GM10266 (cell line): ENCODE results near the gene OSBPL3.

Experiments used
- DNase-seq: peaks from one replicate; pipeline ENCODE4 v3.0.0; 2012; ENCODE audit errors: extremely low spot score
- TF ChIP-seq, protein P1 (sequence below): IDR thresholded peaks from 2 replicates; pipeline ENCODE4 v1.5.1; 2012; ENCODE audit warnings: mild to moderate bottlenecking, low read depth; ENCODE audit not compliant: control insufficient read depth, insufficient read depth; ENCODE audit errors: missing control alignments

The OSBPL3 gene

GRCh38 chr7:24828891-24829661 is 150.9 kb downstream of the OSBPL3 start:
- TF ChIP-seq, protein P1, sequence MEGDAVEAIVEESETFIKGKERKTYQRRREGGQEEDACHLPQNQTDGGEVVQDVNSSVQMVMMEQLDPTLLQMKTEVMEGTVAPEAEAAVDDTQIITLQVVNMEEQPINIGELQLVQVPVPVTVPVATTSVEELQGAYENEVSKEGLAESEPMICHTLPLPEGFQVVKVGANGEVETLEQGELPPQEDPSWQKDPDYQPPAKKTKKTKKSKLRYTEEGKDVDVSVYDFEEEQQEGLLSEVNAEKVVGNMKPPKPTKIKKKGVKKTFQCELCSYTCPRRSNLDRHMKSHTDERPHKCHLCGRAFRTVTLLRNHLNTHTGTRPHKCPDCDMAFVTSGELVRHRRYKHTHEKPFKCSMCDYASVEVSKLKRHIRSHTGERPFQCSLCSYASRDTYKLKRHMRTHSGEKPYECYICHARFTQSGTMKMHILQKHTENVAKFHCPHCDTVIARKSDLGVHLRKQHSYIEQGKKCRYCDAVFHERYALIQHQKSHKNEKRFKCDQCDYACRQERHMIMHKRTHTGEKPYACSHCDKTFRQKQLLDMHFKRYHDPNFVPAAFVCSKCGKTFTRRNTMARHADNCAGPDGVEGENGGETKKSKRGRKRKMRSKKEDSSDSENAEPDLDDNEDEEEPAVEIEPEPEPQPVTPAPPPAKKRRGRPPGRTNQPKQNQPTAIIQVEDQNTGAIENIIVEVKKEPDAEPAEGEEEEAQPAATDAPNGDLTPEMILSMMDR: no peak
- no peak for DNase-seq

DNA sequence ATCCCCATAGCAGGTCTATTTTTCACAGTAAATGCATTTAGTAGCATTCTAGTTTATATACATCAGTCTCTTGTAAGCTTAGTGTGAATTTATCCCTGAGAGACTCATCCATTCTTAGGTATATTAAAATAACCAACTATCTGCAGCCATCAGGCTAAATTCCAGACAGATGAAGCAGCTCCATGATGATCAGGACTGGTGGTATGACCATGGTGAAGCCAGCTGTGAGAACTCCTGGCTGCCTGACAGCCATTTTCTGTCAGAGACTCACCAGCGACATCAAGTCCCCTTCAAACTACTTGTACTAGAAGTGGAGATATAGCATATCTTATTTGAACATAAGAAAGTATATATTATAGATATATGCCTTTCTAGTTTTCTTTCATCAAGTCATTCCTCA is 152.4 kb downstream of the OSBPL3 start:
- DNase-seq: no peak
- TF ChIP-seq, protein P1: no peak

DNA sequence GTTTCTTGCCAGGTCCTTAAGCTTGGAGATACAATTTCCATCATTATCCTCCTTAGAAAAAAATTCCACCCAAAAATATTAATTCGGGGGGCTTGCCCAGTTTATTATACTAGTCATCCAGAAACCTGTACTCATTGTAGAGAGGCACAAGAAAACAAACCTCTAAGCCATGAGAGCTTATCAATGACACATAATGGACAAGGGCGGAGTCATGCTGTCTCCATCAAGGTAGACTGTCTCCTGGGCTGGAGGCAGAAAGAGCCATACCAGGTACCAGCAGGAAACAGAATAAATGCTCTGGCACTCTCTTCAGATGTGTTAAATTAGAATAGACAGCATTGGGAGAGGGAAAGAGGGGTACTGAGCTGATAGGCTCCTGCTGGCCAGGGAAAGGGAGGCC is 153.0 kb downstream of the OSBPL3 start:
- TF ChIP-seq, protein P1: no peak
- DNase-seq: no peak

DNA sequence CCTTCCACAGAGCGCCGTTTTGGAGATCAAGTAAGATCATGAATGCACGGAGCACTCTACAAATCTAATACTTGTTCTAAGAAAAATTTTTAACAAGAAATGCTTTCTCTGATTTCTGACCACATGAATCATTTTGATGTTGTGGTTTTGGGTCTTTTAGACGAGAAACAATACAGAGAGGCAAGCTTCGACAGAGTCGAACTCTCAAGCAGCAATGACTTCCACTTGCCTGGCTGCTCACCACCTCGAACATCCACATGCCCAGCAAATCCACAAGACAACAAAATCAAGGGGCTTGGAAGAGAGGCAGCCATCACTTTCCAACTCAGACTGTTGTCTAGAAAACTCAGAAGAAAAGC is 153.3 kb downstream of the OSBPL3 start:
- DNase-seq: no peak
- TF ChIP-seq, protein P1: no peak

DNA sequence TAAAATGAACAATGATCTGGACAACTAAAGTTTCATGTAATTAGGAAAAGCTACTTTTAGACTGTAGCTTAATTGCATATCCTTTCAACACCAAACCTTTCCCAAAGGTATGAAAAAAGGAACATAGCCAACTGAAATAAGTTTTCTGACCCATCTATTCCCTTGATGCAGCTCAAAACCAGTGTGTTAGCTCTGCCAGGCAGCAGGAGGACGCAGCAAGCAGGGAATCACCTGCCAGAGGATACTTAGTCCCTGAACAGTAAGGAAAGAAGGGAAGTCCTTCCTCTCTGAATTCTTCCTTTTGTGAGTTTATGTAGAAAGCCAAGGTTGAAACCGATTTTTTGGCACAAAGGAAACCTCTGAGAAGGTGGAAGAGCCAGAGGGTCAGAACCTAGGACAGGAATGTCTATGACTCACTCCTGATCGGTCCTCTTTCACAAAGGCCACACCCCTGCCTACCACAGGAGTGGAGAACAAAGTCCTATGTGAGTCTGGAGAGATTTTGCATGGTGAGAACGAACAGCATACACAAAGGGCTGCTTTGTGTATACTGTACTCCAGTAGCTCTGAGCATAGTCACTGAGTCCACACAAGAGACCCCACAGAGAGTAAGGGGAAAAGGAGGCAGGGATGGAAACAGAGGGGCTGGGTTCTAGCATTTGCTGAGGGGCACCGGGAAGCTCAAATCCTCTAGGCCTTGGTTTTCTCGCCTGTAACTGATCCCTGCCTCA is 153.9 kb downstream of the OSBPL3 start:
- DNase-seq: no peak
- TF ChIP-seq, protein P1: no peak

GRCh38 chr7:24825381-24825794 is 154.6 kb downstream of the OSBPL3 start:
- no peak for DNase-seq
- TF ChIP-seq, protein P1: no peak

DNA sequence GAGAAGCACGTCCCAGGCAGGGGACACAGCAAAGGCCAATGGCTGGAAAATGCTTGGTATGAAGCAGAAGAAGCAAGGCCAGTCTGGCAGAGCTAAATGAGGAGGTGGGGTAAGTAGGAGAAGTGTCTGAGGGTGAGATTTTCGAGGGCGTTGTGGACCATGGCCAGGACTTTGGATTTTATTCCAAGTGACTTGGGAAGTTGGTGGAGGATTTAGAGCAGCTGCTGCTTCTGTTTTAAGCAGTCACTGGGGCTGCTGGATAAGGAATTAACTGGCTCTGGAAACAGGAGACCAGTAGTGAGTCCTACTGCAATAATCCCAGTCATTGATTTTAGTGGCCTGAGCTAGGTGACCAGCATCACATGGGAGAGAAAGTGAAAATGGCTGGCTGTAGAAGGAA is 155.1 kb downstream of the OSBPL3 start:
- DNase-seq: no peak
- TF ChIP-seq, protein P1: no peak
